ACHN (cell line): ENCODE measurements around the gene KCNJ10.

ENCODE experiments used
- DNase-seq: peaks from one replicate; pipeline ENCODE4 v3.0.0-alpha.2; 2015
- in situ Hi-C: cut with HindIII; loops from 2 replicates; pipeline ENCODE4 v1.10.0; 2017; ENCODE audit warnings: low sequenced_read_pairs, low pct_ligation_motif_present, low pct_unique_long_range_greater_than_20kb

KCNJ10 gene

GRCh38 chr1:160009801-160010200 lies 60.2 kb downstream of the KCNJ10 start:
- in situ Hi-C loops: loop anchor here (10.0 kb wide), 1 partner anchor 75 kb away; no protein-coding TSS in a partner anchor
- DNase-seq: no peak

- in situ Hi-C loops: loop anchor here (10.0 kb wide), 1 partner anchor 74 kb away; no protein-coding TSS in a partner anchor
- no peak for DNase-seq
Observed at GRCh38 chr1:160009081-160009480, 60.9 kb downstream of the KCNJ10 start.

- in situ Hi-C loops: loop anchor here (10.0 kb wide), 1 partner anchor 73 kb away; no protein-coding TSS in a partner anchor
- DNase-seq: peak; percentile 52
Observed at GRCh38 chr1:160007577-160008200, 62.3 kb downstream of the KCNJ10 start.

- in situ Hi-C loops: loop anchor here (10.0 kb wide), 1 partner anchor 72 kb away; no protein-coding TSS in a partner anchor
- DNase-seq: peak; percentile 77
Observed at GRCh38 chr1:160006312-160006940, 63.5 kb downstream of the KCNJ10 start.

- DNase-seq: no peak
- in situ Hi-C loops: loop anchor here (10.0 kb wide), 1 partner anchor 70 kb away; no protein-coding TSS in a partner anchor
Observed at GRCh38 chr1:160005070-160005469, 64.9 kb downstream of the KCNJ10 start.

GRCh38 chr1:160004425-160004824 lies 65.5 kb downstream of the KCNJ10 start:
- in situ Hi-C loops: loop anchor here (10.0 kb wide), 1 partner anchor 70 kb away; no protein-coding TSS in a partner anchor
- DNase-seq: no peak

GRCh38 chr1:160004001-160004400 lies 66.0 kb downstream of the KCNJ10 start:
- in situ Hi-C loops: loop anchor here (10.0 kb wide), 1 partner anchor 69 kb away; no protein-coding TSS in a partner anchor

DNA sequence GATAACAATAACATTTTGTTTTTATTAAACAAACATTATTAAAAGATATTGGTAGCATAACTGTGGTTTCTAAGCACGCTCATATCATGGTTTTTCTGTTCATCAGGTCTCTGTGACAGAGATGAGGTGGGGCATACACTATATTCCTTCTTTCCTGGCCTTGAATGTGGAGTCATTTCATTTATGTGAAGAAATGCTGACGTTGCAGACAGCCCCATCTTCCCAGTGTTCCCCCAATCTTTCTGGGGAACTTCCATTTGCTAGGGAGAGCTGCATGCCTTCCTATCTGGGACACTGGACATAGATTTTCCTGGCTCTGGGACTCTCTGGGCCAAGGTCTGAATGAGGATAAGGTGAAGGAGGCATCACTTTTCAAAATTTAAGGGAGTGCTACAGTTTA lies 68.5 kb downstream of the KCNJ10 start:
- in situ Hi-C loops: loop anchor here (10.0 kb wide), 1 partner anchor 67 kb away; no protein-coding TSS in a partner anchor
- no peak for DNase-seq

More at GRCh38 chr1:160004001-160004400, 66.0 kb downstream of the KCNJ10 start:
- no peak for DNase-seq

GRCh38 chr1:159999204-159999603 lies 70.8 kb downstream of the KCNJ10 start:
- in situ Hi-C loops: no loop called here
- DNase-seq: no peak

DNA sequence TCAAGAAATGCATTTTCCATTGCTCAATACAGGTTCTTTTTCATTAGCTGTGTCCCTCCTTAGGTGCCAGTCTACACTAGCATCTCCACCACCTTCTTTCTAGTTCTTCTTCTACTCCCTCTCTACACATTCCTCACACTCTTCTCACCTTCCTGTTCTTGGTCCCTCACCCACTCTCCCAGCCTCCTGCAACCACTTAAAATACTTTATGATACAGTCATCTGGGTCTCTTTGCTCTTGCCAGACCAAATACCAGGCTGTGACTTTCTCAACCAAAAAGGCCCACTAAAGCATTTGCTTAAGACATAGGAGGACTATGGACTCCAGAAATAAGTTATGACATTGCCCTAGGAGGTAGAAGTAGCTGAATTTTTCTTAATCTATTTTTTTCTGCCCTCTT lies 73.3 kb downstream of the KCNJ10 start:
- in situ Hi-C loops: no loop called here
- DNase-seq: peak; percentile 94

DNA sequence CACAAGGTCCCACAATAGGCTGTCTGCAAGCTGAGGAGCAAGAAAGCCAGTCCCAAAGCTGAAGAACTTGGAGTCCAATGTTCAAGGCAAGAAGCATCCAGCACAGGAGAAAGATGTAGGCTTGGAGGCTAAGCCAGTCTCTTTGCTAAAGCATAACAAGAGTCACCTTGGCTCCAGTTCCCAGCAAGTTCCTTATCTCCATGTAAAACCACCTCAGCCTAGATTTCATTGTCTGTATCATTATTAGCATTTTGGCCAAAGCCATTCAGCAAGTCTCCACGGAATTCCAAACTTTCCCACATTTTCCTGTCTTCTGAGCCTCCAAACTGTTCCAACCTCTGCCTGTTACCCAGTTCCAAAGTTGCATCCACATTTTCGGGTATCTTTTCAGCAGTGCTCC lies 75.1 kb downstream of the KCNJ10 start:
- DNase-seq: no peak
- in situ Hi-C loops: no loop called here

GRCh38 chr1:159993911-159994310 lies 76.0 kb downstream of the KCNJ10 start:
- peak; percentile 14 for DNase-seq
- in situ Hi-C loops: no loop called here

DNA sequence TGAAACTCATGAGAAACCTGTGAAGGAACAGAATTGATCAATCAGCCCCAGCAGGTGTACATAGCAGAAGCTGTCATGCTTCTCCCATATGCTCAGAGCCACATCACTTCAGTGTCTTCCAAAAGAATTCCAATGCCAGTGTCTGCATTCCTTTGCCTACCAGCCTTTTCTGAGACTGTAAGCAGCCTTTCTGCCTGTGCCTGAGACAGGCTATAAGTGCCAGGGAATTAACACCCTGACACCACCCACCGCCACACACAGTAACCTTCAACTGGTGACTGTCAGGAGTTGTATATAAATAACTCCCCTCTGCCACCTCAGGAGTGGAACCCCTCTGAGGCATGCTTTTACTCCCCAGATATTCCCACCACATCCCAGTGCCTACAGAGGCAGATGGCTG lies 77.8 kb downstream of the KCNJ10 start:
- peak; percentile 41 for DNase-seq
- in situ Hi-C loops: no loop called here

- in situ Hi-C loops: no loop called here
- no peak for DNase-seq
Observed at GRCh38 chr1:159991513-159991912, 78.4 kb downstream of the KCNJ10 start.

GRCh38 chr1:159990005-159990404 lies 80.0 kb downstream of the KCNJ10 start:
- in situ Hi-C loops: no loop called here
- DNase-seq: peak; percentile 44

- no peak for DNase-seq
- in situ Hi-C loops: no loop called here
Observed at GRCh38 chr1:159989581-159989980, 80.4 kb downstream of the KCNJ10 start.

GRCh38 chr1:159988006-159988405 lies 82.0 kb downstream of the KCNJ10 start:
- no peak for DNase-seq
- in situ Hi-C loops: no loop called here

DNA sequence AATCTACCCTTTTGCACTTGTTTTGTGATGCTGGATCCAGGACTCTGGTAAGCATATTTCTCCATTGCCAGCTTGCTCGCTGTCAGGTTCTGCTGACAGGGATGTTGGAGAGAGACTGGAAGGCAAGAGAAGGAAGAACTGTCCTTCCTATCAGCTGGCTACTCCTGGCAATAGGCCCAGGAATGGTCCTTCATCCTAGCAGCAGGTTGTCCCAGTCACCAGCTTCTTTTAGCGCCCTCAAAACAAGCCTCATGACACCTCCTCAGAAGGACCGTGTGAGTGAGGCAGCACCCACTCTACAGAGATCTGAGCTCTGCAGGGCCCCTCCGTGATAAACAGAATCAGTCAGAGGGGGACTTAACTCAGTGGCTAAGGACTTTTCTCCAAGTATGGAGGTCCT lies 82.8 kb downstream of the KCNJ10 start:
- DNase-seq: no peak
- in situ Hi-C loops: no loop called here

DNA sequence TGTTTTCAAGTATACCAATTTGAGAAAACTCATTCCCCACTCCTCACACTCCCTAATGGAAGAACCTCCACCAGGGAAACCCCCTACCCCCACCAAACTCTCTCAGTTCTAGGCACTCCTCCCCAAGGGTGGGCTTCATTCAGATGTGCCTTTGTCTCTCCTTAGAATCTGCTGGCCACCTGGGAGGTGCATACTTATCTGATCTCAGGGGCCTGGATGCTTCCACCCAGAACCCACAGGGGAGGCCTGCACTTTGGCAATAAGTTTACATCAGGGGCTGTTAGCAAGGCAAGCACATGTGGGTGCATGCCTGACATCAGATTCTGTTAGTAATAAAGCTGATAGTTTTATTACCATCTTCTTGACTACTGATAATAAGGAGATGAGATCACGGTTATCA lies 83.4 kb downstream of the KCNJ10 start:
- no peak for DNase-seq
- in situ Hi-C loops: no loop called here

DNA sequence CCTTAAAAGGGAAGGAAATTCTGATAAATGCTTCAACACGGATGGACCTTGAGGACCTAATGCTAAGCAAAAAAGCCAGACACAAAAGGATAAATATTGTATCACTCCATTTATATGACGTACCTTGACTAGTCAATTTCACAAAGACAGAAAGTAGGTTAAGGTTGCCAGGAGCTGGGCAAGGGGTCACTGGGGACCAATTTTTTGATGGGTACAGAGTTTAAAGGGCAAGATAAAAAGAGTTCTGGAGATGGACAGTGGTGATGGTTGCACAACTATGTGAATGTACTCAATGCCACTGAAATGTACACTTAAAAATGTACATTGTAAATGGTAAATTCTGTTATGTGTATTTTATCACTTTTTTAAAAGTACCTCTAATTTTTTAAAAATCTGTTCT lies 83.9 kb downstream of the KCNJ10 start:
- in situ Hi-C loops: no loop called here
- no peak for DNase-seq
